Lower lobe of right lung (tissue), 2 donors: ENCODE results near the gene ATP2A1. TPM values are rescaled to one million over a fixed set of nuclear protein-coding genes. Genes with fewer than 3 reads are reported as not detected.
A peak's percentile ranks its signal among the peaks of the same experiment; 100 is the strongest.

ENCODE experiments used
- ATAC-seq, 2 donors: fragments of 200-7000 bp; cut with Tn5 transposase; one replicate each; pipeline ENCODE4 v1.9.1; 2020 to 2022; ENCODE audit warnings: mild to moderate bottlenecking in 2 of 2, moderate library complexity in 2 of 2
- DNase-seq: peaks from one replicate; pipeline ENCODE4 v3.0.0-alpha.2; 2020
- H3K27ac ChIP-seq: fragments of 200-600 bp; one replicate; pipeline ENCODE4 v1.8.0; 2022
- H3K27me3 ChIP-seq: fragments of 200-600 bp; one replicate; pipeline ENCODE4 v1.8.0; 2022; ENCODE audit warnings: low read depth
- H3K36me3 ChIP-seq: fragments of 200-600 bp; one replicate; pipeline ENCODE4 v1.8.0; 2022; ENCODE audit warnings: mild to moderate bottlenecking
- H3K4me1 ChIP-seq: fragments of 200-600 bp; one replicate; pipeline ENCODE4 v1.8.0; 2022
- H3K4me3 ChIP-seq: fragments of 200-600 bp; one replicate; pipeline ENCODE4 v1.8.0; 2022; ENCODE audit warnings: mild to moderate bottlenecking
- H3K9me3 ChIP-seq: fragments of 200-600 bp; one replicate; pipeline ENCODE4 v1.8.0; 2022
- CTCF ChIP-seq: fragments of 200-600 bp; IDR thresholded peaks from one replicate; pipeline ENCODE4 v1.8.0; 2022; ENCODE audit warnings: antibody characterized with exemption, mild to moderate bottlenecking
- intact Hi-C: fragments of 100-400 bp; cut with DNase I; formaldehyde crosslinking; loops from one replicate; pipeline ENCODE4 v1.11.0; 2022
- total RNA-seq: library from RNA; stranded (reverse); fragmentation: NEBNext Ultra II Directional; extraction: Animal tissue kit (Norgen Biotek cat#: 25700); gene quantifications from one replicate; pipeline ENCODE4 v1.2.1, GENCODE V29; 2021
- donor health status: DM: no; HTN: yes; CAD: no; lungs with severe emphysema.

ATP2A1 gene
- total RNA-seq, 1 donor from 2014 or later = 0.38 TPM

- H3K4me3 ChIP-seq = no peak overlapping the region
- H3K27ac ChIP-seq = no peak overlapping the region
- no peak for TF ChIP-seq CTCF
- no peak for ATAC-seq
- H3K9me3 ChIP-seq = no peaks in the 10 kb centered on the region
- H3K4me1 ChIP-seq = no peaks in the 10 kb centered on the region
- DNase-seq = no peak
- H3K27me3 ChIP-seq = no peaks in the 10 kb centered on the region
- H3K36me3 ChIP-seq = peaks cover 53% of the 10 kb centered on the region
- intact Hi-C loops = no loop called here
Observed at GRCh38 chr16:28905229-28905754, 27.0 kb downstream of the ATP2A1 start.

GRCh38 chr16:28905800-28906372, 27.6 kb downstream of the ATP2A1 start:
- Histone ChIP-seq H3K36me3 (peaks cover 58% of the 10 kb centered on the region), H3K4me3 (no peak overlapping the region), H3K27me3 (no peaks in the 10 kb centered on the region), H3K4me1 (no peaks in the 10 kb centered on the region), H3K27ac (no peak overlapping the region), H3K9me3 (no peaks in the 10 kb centered on the region)
- no peak for DNase-seq
- no peak for ATAC-seq
- TF ChIP-seq CTCF = no peak
- intact Hi-C loops = no loop called here

DNA sequence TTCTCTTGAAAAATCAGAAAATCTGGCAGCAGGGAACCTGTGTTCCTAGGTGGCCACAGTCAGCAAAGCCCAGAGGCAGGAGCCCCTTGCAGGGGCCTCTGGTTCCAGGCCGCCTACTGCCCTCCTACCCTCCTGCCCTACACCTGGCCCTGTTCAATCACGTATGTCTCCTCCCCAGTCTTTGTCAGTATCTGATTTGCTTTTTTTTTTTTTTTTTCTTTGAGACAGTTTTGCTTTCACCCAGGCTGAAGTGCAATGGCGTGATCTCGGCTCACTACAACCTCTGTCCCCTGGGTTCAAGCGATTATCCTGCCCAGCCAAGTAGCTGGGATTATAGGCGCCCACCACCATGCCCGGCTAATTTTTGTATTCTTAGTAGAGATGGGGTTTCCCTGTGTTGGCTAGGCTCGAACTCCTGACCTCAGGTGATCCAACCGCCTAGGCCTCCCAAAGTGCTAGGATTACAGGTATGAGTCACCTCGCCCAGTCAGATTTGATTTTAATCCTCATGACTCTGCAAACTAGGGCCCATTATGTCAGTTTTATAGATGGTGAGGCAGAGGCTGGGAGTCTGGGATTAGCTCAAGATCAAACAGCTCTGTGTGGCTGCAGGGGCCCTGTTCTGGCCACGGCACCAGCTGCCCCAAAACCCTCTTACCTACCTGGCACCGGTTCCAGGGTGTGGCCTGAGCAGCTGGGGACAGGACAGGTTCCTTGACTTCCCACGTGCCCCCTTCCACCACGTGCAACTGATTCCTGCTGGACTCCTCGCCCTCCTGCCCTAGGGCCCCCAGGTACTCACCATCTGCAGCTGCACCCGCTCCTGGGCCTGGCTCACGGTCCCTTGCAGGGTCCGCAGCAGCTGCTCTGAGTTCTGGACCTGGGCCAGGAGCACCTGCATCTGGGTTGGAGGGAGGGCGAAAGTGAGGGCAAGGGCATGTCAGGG, 32.1 kb downstream of the ATP2A1 start:
- Histone ChIP-seq H3K4me3 (no peak overlapping the region), H3K27ac (no peak overlapping the region), H3K36me3 (peaks cover 84% of the 10 kb centered on the region), H3K9me3 (no peaks in the 10 kb centered on the region), H3K4me1 (no peaks in the 10 kb centered on the region), H3K27me3 (no peaks in the 10 kb centered on the region)
- ATAC-seq (peak in 1 of 2 donors; percentile 18), DNase-seq (no peak)
- TF ChIP-seq CTCF = no peak
- intact Hi-C loops = no loop called here

DNA sequence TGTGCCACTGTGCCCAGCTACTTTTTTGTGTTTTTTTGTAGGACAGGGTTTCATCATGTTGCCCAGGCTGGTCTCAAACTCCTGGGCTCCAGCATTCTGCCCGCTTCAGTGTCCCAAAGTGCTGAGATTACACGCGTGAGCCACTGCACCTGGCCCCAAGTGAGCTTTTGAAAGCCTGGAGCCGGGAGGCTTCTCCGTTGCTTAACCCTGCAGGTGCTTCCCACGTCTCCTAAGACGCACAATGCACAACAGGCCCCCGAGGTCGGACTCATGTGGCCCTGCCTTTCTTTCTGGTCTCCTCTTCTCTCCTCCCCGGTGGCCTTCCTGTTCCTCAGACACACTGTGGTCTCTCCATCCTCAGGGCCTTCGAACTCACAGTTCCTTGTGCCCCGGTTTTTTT, 34.3 kb downstream of the ATP2A1 start:
- H3K27ac ChIP-seq = no peak overlapping the region
- ATAC-seq (no peak), DNase-seq (no peak)
- intact Hi-C loops = no loop called here
- H3K4me1 ChIP-seq = no peaks in the 10 kb centered on the region
- no peak overlapping the region for H3K4me3 ChIP-seq
- H3K9me3 ChIP-seq = no peaks in the 10 kb centered on the region
- H3K27me3 ChIP-seq = no peaks in the 10 kb centered on the region
- TF ChIP-seq CTCF = no peak
- peaks cover 84% of the 10 kb centered on the region for H3K36me3 ChIP-seq

DNA sequence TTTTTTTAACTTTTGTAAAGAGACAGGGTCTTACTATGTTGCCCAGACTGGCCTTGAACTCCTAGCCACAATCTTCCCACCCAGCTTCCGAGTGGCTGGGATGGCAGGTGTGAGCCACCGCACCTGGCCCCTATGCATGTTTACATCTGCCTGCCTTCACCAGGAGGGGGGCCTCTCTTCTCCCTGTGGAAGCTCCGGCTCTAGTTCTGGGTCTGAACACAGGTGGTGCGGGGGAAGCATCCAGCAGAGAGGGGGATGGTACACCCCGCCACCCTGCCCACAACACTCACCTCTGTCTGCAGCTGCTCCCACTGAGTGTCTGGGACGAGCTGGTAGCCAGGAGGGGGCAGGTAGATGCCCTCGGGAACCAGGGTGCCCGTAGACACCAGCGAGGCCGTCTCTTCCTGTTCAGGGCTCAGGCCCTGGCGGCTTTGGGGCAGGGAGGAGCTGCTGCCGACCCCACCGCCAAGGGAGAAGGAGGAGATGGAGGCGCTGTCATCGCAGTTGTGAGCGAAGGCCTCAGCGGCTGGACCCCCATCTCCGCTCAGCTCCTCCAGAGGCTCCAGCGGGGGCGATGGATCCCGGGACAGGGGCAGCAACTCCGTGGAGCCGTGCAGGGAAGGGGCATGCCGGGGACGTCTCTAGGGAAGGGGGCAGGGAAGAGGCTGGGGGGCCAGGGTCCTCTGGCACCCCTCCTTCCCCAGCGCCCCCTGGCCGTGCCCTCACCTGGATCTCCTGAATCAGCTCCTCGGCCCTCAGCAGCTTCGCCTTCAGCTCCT, 35.8 kb downstream of the ATP2A1 start:
- no peak for DNase-seq
- no peak for TF ChIP-seq CTCF
- Histone ChIP-seq H3K36me3 (peaks cover 84% of the 10 kb centered on the region), H3K27me3 (no peaks in the 10 kb centered on the region), H3K4me1 (no peaks in the 10 kb centered on the region), H3K27ac (no peak overlapping the region), H3K4me3 (no peak overlapping the region), H3K9me3 (no peaks in the 10 kb centered on the region)
- peak in 1 of 2 donors; percentile 17 for ATAC-seq
- intact Hi-C loops = no loop called here
